ENCODE measurements around the gene ARSI.
"Not testable (repeated sequence)": the region's sequence is repeated elsewhere in the genome, so short reads cannot be mapped to it uniquely, and the experiment has no call there.

ARSI gene

GRCh38 chr5:150265870-150266383, 36.8 kb downstream of the ARSI start:
- no peak for DNase-seq (ENCODE audit: low read depth in 2 of 2)

GRCh38 chr5:150264667-150265603, 37.8 kb downstream of the ARSI start:
- no peak for DNase-seq (ENCODE audit: low read depth in 2 of 2)

DNA sequence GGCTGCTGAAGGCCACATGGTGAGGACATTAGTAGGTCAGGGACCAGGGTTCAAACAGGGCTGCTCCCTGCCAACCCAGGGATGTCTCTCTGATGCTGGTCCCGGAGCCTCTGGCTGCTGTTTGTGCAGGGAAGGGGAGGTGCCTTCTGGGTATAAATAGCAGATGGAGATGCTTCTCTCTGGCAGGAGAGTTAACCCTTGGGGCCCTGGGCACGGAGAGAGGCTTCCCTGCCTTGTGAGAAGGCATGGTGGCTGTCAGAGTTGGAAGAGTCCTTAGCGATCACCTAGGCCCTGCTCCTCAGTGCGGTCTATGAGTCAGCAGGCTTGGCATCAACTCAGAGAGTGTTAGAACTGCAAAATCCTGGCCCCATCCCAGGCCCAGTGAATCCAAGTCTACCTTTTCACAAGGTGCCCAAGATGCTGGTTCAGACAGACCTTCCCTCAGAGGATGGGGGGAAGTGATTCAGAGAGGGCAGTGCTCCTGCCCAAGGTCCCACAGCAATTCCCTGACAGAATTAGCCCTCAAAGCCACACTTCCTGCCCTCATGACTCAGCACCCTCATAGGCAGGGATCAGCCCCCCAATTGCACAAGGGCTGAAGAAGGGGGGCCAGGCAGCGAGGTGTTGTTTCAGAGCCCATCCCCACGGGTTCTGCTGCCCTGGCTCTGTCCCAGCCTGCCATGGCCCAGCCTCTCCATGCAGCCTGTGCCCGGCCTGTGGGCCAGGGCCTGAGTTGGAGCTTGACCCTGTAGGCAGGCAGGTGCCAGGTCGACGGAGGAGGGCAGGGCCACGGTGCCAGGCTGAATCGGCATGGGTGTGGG, 38.7 kb downstream of the ARSI start:
- DNase-seq (ENCODE audit: low read depth in 2 of 2), result no peak

- DNase-seq (ENCODE audit: low read depth in 2 of 2), result no peak
Observed at GRCh38 chr5:150263375-150263775, 39.3 kb downstream of the ARSI start.

- no peak for DNase-seq (ENCODE audit: low read depth in 2 of 2)
Observed at GRCh38 chr5:150262502-150262901, 40.2 kb downstream of the ARSI start.

DNA sequence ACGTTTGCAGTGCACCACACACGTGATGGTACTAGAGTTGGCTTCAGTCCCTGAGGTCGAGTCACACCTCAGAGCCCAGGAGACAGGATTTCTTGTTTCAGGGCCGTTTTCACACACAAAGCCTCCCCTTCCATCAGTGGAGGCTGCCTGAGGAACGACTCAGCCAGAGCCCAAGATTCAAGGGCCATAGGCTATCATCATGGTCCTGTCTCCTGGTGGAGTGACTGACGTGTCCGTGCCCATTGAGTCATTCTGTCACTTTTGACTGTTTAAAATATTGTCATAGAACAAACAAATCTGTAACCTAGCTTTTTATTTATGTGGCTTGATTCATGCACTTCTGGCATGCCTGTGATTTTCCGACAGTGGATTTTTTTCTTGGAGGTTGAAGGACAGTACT, 41.5 kb downstream of the ARSI start:
- DNase-seq (ENCODE audit: low read depth in 2 of 2), result no peak

DNA sequence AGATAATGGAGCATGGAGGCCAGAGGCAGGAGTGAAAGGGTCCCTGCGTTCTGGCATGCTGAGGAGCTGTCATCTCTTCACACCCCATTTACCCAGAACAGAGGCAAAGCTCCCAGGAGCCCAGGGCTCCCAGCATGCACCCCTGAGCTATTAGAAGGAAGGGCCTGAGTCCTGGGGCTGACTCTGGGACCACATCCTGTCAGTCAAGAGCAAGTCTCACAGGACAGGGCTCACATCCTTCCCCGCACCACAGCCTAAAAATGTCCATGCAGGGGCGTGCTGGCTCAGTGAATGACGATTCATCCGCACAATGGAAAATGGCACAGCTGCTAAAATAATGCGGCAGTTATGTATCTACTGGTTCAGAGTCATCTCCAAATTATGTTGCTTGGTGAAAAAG, 44.6 kb downstream of the ARSI start:
- DNase-seq (ENCODE audit: low read depth in 2 of 2), result no peak

DNA sequence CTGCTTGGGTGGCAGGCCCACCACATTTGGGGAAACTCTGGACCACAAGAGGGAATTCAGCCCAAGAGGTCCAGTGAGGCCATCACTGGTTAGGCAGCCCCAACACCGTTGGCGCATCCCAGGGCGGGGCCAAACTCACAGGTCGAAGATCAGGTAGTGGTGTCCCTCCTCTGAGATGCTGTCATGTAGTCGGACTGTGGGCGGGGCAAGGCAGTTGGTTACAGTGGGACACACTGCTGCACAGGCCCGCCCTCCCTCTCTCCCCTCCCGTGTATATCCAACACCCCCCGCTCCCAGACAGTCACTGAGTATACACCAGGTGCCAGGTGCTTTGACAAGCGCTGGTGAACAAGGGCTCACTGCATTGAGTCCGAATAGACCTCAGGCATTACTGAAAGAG, 45.3 kb downstream of the ARSI start:
- DNase-seq (ENCODE audit: low read depth in 2 of 2), result no peak

DNA sequence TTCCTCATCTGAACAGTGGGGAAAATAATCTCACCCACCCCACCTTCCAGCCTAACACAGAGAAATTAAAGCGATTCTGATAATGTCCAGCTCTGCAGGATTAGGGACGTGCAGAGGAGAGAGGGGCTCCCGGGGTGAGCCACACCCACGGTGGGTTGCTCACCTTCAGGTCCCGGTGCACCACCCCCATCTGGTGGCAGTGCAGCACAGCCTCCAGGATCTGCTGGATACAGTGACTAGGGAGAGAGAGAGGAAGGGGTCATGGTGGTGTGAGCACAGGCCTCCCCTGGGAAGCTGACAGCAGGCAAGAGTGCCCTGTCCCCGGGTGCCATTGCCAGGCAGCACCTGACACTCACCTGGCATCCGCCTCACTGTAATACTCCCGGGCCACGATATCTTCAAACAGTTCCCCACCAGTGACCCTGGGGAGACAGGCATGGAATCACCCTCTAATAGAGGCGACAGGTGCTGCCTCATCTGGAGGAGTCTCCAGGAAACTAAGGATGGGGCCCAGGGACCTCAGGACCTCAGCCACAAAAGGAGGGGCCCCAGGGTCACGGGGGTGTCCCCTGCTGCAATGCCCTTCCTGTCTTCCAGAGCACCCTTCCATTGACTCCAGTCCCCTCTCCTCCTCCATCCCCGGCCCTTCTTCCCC, 46.2 kb downstream of the ARSI start:
- DNase-seq (ENCODE audit: low read depth in 2 of 2), result no peak

GRCh38 chr5:150255659-150256409, 46.9 kb downstream of the ARSI start:
- DNase-seq (ENCODE audit: low read depth in 2 of 2), result no peak

- no peak for DNase-seq (ENCODE audit: low read depth in 2 of 2)
Observed at GRCh38 chr5:150254774-150255173, 47.9 kb downstream of the ARSI start.

DNA sequence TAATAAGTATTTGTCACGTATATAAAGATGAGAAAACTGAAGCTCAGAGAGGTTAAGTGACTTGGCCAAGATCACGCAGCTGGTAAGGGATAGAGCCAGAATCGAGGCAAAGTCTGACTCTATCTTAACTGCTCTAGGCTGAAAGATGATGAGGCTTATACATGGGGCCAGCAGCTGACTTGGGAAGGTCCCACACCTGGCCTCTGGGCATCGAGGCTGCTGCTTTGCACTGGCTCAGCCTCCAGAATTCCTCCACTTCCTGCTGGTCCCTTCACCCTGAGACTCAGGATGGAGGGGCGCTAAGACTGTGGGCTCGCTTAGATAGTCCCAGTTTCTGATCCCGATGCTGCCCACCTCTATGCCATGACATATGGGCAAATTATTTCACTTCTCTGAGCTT, 48.3 kb downstream of the ARSI start:
- DNase-seq (ENCODE audit: low read depth in 2 of 2), result no peak

DNA sequence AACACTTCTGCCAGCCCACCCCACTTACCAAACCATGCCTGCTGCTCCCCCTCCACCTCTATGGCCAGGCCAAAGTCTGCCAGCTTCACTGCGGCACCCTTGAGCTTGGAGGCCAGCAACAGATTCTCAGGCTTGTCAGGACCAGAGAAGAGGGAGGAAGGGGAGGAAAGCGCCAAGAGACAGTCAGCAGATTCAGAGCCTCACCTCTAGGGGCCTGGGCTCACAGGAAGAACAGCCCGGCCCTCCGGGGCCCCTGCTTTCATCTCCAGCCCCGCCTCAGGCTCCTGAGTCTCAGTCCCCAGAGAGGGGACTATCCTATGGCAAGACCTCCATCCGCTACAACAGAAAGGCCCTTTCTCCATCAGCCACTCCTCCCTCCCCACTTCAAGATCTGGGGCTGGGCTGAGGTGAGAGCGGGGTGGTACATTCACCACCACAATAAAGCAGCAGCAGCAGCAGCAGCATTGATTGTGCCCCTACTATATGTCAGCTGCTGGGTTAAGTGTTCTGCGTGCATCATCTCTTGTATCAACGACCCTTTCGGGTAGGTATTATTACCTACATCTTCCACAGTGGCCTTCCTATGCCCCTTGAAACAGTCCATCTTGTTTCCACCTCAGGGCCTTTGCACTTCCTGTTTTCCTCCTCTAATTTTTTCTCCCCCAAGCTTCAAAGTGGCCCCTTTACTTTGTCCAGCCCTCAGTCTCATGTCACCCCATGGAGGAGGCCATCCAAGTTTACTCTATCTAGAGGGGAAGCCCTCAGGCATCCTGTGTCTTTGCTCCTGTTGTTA, 49.1 kb downstream of the ARSI start:
- no peak for DNase-seq (ENCODE audit: low read depth in 2 of 2)

DNA sequence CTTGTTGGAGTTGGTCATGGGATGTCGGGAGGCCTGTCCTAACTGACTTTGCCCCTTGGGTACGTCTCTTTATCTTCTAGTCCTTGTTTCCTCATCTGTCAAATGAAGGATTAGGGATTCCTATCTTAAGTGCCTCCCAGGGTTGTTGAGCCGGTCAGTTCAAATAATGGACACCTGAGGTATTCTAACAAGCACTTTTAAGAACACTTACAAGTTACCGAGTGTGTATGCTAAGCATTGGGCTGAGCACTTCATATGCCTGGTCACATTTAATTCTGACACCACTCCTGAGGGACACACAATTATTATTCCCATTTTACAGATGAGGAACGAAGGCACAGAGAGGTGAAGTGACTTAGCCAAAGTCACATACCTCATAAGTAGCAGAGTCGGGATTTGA, 50.2 kb downstream of the ARSI start:
- DNase-seq (ENCODE audit: low read depth in 2 of 2), result no peak

- DNase-seq (ENCODE audit: low read depth in 2 of 2), result no peak
Observed at GRCh38 chr5:150251504-150251903, 51.2 kb downstream of the ARSI start.

GRCh38 chr5:150249744-150250143, 53.0 kb downstream of the ARSI start:
- DNase-seq (ENCODE audit: low read depth in 2 of 2), result no peak

DNA sequence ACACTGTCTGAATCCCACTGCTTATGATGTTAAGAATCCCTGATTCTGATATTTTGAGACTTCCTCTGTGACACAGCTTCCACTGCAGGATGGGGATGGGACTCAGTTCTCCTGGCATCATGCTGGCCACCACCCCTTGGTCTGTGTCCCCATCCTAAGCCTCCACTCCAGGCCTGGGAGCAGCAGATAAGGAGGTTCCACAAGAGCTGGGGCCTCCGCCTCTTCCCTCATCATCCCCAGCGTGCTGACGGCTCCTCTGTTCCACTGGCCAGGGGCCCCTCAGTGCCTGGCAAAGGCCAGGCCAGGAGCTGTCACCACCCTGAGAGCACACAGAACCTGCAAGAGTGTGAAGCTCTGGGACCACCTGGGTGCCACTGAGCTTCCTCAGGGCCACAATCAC, 53.8 kb downstream of the ARSI start:
- DNase-seq (ENCODE audit: low read depth in 2 of 2), result no peak

- DNase-seq (ENCODE audit: low read depth in 2 of 2), result not testable (repeated sequence)
Observed at GRCh38 chr5:150248493-150248892, 54.2 kb downstream of the ARSI start.

DNA sequence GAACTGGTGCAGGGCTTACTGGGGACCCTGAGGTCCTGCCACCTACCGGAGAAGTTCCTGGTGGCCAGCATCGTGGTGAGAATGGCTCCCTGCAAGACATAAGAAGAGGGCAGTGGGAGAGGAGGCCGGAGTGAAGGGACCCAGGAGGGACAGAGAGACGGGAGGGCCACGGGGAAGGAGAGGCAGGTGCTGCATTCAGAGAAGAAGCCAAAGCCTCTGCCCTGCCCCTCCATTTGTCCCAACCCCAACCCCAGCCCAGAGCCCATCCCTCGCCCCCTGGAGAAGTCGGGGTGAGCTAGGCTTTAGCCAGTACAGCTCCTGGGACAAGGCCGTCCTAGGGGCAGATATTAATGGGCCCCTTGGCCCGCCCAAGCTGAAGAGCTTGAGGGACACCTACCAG, 55.0 kb downstream of the ARSI start:
- no peak for DNase-seq (ENCODE audit: low read depth in 2 of 2)

- no peak for DNase-seq (ENCODE audit: low read depth in 2 of 2)
Observed at GRCh38 chr5:150246835-150247234, 55.9 kb downstream of the ARSI start.

DNA sequence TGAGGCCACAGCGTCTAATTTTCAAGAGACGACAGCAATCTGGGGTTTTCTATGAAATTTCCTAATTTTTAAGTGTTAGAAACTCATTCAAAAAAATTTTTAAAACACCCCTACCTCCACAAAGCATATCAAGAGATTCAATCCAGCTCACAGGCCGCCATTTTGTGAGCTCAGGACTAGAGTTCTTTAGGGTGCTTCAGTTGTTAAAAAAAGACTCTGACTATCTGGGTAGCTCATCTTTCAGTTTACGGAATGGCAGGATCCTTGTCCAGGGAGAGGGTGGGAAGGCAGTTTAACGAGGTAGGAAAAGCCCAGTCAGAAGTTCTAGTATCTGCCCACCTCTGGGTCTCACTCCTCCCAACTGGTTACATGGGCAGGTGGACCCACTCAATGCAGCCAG, 56.3 kb downstream of the ARSI start:
- DNase-seq (ENCODE audit: low read depth in 2 of 2), result no peak

Data from stimulated activated CD8-positive, alpha-beta memory T cell treated with anti-CD3 and anti-CD28 coated beads, Interleukin-2, amount 100 ng/mL, for 48 hours (primary cell).